SK-MEL-5 (cell line): ENCODE measurements around the gene PLAC1. TPM values are rescaled to one million over a fixed set of nuclear protein-coding genes. Genes with fewer than 3 reads are reported as not detected.

Experiments
- DNase-seq: peaks from one replicate; pipeline ENCODE4 v3.0.0-alpha.2; 2016; ENCODE audit warnings: low read depth, low spot score
- in situ Hi-C: cut with HindIII; loops from 2 replicates; pipeline ENCODE4 v1.10.0; 2016; ENCODE audit warnings: low sequenced_read_pairs, high pct_unique_total_duplicates, low pct_unique_long_range_greater_than_20kb
- total RNA-seq: library from RNA; depleted of rRNA; stranded (reverse); fragments of >200 nt; shearing (Covaris generic); gene quantifications from 2 replicates; pipeline ENCODE4 v1.2.3, GENCODE V29; 2014

PLAC1 gene
- total RNA-seq, 1 experiment from 2014 or later: 1.7 TPM

DNA sequence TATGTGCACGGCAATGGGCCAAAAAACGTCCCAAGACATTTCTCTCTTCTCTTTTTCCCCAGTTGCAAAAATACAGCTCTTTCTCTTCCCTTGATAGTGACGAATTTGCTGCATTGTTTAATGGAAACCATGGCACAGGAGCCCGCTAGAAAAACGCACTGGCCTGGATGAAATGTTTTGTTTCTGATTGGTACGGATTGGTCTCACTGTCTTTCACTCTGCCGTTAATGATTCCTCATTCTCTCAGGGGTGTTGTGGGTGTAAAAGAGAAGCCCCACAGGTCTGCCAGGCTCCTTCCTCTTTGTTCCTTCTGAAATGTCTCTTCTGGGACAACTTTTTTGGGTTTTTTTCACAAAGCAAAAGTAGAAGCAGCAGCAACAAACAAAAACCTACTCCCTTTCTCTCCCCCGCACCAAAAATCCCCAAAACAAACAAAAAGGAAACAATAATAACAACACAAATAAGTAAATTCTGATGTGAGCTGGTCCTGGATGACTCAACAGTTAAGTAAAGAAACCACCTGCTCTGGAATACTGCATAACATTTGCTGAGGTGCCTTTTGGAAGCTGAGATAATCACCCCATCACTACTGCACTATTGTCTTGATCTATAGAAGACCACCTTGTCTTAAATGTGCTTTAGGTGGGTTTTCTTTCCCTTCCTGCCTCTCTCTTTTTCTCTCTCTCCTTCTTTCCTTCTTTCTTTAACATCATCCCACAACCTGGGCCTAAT, 89.8 kb downstream of the PLAC1 start:
- no peak for DNase-seq
- in situ Hi-C loops: no loop called here

DNA sequence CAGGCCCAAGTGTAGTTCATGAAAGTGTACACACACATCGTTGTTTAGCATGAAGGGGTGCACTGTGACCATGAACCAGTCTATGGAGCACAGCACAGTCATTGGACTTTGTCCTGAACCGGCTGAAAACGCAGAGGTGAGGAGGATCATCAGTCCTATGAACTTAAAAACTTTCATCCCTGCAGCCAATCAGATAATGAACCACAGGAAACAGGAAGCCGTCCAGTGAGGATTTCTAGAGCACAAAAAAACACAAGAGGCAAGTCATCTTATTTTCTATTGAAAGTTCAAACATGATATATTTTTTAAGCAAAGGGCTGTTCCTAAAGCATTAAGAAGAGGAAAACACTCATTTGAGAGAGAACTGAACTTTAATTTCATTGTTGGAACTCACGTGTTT, 91.8 kb downstream of the PLAC1 start:
- no peak for DNase-seq
- in situ Hi-C loops: no loop called here

DNA sequence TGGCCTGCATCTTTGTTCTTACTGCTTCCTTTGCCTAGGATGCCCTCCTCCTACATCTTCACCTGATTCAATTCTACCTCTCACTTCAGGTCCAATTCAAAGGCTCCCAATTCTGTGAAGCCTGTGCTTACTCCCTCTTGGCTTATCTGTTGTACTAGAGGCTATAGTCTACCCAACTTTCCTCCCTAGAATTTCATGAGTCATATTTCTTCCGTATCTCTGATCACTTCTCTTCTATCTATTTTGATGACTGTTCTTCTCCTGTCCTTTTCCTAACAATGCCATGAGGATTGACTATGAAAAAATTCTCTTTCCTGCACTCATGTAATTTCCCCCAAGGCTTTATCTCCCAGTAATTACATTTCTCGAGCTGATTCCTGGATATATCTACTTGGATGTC, 96.3 kb downstream of the PLAC1 start:
- DNase-seq: no peak
- in situ Hi-C loops: no loop called here

DNA sequence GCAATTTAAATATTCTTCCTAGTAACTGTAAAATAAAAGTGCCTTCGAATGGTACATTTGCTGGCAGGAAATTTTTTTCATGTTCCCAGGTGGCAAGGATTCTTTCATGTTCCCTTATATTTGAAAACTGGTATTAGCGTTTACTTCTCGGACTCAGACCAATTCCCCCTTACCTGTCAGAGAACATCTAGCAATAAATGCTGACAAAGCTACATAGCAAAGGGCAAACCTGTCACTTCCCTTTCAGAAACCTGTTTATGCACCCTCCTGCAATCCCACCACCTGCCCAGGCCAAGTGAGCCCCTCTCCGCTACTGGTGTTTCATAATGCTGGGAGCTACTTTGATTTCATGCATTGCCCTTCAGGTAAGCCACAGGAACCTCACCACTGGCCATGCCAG, 100.1 kb downstream of the PLAC1 start:
- in situ Hi-C loops: no loop called here
- DNase-seq: no peak

DNA sequence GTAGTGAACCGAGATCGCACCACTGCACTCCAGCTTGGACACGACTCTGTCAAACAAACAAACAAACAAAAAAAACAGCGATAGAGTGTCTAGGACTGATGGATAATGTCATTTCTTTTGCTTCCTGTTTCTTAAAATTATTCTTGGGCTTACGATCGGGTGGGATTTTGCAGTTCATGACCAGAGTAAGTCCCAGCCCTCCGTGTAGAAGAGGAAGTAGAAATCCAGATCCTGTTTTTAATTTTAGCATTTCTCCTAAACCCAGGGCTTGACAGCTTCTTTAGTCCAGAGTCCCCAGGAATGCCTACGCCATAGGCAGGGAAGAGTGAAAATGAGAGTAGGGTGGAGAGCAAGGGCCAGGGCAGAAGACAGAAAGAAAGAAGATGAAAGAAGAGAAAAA, 104.0 kb downstream of the PLAC1 start:
- in situ Hi-C loops: no loop called here
- DNase-seq: no peak

DNA sequence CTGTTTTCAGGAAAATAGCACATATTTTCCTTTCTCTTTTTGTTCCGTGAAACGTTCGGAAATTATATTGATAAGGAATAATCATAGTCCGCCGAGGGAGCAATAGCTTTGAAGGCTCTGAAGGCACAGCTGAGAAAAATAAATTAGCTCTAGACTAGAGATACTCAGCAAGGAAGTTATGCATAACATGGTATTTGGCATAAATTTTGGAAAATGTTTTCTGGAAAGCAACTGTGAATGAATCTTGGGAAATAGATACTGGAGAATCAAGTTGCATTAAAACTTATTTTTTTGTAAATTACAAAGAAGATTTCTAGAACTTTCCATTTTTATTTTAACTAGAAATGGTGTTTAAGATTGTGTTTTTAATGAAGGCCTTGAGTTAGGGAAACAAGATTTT, 105.9 kb downstream of the PLAC1 start:
- DNase-seq: no peak
- in situ Hi-C loops: no loop called here

DNA sequence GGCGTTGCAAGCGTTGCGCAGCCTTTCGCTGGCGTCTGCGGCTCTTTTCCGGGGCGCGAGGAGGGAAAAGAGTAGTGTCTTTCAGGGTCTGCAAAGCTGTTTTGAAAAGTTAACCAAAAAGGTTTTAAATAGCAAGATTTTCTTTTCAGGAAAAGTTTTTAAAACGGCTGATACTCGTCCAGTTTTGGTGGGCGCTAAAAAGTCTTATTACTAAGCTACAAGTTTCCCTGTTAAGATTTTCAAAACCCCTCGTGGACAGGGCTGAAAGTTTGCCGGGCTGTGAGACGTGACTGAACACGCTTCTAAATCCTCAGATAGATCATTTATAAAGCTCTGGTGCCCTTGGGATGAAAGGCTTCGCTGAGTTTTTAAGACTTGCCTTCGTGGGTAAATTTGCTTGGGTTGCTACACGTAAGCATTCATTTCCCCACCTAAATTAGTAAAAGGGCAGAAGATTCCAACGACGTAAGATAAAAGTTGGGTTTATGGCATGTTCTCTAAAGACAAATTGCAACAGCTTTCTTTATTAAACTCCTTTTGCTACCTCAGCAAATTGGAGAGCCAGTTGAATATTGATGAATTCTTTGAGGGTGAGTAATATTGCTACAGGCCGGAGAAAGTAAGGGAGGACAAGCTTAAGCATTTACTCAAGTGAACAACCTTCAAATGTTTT, 106.8 kb downstream of the PLAC1 start:
- no peak for DNase-seq
- in situ Hi-C loops: no loop called here

DNA sequence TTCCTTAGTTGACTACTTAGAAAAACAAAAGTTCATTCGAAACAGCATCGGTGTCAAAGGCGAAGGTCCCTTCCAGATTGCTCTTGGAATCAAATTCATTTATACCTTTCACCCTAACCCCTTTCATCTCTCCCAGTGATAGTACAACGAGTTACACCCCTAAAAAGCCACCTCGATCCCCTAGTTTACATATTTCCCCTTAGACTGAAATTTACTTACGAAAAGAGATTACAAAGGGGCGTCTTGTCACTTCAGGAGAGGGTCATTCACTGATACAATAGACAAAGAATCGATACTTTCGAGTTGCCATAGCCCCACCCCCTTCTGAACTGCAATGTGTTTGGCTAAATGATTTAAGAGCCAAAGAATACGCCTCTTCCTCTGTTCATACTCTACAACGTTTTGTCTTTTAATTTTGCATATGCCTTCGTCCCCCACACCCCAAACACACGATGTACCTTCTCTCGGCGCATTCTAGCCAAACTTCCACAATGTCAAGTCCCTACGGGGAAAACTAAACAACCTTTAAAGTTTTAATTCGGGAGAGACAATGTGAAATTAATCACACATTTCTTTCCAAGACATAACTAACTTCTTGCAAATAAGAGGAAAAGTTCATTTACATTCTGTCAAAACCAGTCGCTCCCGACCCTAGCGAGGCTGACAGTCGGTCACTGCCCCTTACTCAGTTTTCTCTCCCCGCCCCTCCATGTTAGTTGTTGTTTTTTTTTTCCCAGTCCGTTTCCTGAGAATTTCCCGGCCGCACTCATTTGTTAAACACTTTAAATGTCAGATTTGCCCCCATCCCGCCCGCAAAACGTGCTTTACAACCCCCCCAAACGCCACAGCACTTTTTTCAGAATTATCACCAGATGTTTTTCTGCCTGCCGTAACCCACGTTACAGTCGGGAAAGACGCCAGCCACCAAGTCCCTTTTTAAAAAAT, 109.7 kb downstream of the PLAC1 start:
- in situ Hi-C loops: no loop called here

DNA sequence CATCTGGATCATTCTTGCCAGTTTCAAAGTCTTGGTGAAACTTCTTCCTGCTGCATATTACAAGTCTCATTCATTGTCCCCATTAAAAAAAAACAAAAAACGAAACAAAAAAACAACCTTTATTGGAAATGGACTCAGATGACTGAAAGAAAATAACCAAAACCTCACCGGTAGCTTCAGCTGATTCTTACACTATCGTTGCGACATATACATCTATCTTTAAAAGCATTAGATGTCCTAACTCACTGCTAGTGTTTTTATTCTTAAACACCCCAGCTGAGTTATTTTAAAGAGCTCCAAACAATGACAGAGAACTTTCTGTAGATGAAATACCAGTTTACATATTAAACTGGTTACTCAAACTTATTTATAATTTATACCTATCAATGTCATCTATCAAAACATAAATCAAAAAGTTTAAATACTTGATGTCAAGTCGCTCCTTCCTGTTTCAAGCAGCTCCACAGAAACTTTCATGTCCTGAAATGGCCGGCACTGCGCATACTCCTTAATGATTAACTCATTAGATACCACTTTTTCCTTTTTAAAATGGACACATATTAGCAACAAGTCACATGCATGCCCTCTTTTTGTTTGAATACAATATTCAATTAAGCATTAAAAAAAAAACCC, 111.1 kb downstream of the PLAC1 start:
- no peak for DNase-seq
- in situ Hi-C loops: no loop called here

More for the DNA sequence above, 109.7 kb downstream of the PLAC1 start:
- no peak for DNase-seq

DNA sequence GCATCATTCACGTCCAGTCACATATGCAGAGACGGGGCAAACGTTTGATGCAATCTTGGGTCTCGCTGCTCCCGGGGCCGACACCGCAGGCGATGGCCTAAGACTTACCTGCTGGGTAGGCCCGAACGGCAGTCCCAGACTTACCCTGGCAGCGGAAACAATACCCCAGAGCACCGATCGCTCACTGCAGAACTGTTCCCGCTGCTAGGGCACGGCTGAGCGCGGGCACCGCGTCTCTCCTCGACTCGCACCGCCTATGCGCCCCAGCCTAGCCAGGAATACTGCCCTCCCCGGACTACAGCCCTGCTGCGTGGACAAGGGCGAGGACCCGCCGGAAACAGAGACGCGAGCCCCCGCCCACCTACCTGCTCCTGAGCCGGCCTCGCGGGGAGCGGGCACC, 112.1 kb downstream of the PLAC1 start:
- in situ Hi-C loops: no loop called here

DNA sequence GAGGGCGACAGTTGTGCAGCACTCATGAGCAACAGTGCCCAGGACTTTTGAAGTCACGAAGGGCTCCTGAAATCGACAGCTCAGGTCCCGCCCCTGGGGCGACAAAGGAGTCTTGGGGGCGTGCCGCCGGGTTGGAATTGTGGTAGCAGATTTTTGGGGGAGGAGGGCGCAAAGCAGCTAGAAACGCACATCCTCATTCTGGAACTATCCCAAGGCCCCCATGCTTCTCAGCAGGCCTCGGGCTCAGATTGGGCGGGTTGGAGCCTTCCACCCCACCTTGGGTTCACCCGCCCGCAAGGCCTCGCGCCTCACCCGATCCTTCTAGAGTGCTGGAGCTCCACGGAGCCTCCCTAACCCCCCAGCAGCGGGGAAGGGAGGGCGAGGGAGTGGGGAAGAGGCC, 112.8 kb downstream of the PLAC1 start:
- in situ Hi-C loops: no loop called here
- no peak for DNase-seq

More for the DNA sequence above, 112.1 kb downstream of the PLAC1 start:
- DNase-seq: no peak

DNA sequence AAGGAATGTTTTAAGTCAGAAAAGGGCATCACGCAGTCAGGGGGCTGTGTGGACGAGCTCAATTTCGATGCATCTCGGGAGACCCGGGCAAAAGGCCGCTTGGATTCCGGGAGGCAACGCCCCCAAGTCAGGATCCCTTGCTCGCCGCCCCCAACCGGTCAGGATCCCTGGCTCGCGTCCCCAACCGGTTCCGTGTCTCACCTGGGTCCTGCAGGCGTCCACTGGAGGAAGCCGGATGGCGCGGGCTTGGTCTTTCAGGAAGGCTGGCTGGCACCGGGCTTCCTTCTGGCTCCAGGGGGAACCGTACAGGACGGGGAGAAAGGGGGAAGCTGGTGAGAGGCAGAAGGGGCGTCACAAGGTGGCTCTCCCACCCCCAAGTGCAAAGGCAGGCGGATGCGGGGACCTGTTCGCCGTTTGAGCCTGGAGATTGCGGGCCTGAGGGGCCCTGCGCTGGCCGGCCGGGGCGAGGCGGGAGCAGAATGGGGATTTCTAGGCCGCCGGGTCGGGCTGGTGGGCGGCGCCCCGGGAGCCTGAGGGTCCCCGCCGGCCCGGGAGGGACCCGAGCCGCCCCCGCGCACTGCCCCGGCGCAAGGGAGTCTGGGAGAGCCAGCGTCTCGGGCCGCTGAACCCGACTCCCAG, 113.6 kb downstream of the PLAC1 start:
- no peak for DNase-seq
- in situ Hi-C loops: no loop called here

DNA sequence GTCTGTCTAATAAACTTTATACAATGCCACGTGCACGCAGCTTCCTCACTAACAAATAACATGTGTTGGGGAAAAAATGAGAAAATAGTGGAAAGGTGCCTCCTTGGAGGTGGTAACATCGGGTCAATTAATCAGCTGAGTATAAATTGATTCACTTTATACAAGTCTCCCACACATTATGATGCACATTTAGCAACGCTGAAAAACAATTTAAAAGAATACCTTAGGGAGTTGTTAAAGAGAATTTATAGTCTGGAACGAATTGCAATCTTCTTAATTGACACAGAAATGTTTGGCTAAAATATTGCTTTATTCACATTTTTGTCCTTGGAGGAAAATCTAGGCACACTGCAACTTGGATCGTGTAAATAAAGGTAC, 114.1 kb downstream of the PLAC1 start:
- in situ Hi-C loops: no loop called here
- no peak for DNase-seq

DNA sequence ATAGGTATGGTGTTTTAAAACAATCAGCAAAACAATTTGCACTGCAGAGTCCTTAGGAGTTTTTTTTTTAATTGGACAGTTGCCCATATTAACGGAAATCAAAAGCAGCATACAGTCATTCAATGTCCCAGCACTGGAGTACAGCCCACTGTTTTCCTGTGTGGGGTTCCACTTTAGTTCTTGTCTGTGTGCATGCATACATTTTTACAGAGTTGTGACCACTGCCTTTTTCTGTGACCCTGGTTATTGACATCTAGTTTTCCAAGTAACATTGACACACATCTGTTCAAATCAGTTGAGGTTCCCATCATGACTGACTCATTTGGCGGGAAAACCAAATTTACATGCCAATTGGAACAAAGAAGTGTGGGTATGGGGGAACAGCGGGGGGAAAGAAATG, 115.0 kb downstream of the PLAC1 start:
- in situ Hi-C loops: no loop called here
- no peak for DNase-seq

DNA sequence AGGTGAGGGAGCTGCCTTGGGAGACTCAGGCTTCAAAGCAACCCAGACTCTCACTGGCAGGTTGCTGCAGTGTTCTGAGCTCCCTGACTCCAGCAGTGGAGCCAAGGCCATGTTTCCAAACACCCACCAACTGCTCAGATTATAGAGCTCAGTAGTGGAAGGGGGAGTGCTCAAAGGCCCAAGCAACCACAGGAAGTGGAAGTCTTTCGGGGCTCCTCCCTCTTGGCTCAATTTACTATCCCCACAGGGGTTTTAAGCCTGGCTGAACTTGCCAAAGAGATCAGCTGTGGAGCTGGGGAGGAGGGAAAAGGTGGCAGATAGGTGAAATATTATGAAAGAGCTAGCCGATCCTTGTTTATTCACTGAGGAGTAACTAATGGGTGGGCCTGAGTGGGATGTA, 115.8 kb downstream of the PLAC1 start:
- no peak for DNase-seq
- in situ Hi-C loops: no loop called here

DNA sequence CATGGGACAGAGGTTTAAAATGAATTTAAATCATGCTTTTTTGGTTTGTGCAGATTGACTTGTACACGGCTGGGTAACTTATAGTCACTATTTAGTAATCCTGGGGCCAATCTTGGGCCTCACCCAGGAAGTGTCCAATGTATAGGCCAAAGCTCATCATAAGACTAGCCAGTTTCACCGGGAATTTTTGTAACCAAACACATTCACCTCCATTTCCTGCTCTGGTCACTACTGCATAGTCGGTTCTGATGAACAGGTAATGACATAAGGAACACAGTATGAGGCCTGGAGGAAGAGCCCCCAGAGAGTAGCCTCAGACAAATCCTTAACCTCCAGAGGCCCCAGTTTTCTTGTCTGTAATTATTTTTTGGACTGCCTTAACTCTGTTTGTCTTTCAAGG, 116.4 kb downstream of the PLAC1 start:
- DNase-seq: no peak
- in situ Hi-C loops: no loop called here

DNA sequence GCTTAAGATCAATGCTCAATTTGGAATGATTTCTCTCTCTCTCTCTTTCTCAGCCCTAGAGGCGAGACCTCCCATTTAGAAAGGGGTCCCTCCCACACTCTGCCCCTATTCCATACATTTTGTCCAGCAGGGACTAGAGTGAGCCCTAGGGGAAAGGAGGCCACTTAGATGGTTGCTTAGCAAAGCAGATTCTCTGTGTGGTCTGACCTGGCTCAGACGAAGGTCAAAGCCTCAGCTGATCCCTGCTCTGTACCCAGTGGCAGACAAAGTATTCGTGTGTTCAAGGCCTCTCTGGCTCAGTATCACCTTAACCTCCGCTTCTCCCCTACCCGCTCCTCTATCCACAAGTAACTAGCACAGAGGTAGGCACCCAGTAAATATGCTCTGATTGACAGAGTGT, 120.0 kb downstream of the PLAC1 start:
- in situ Hi-C loops: no loop called here
- DNase-seq: no peak
